IPS DF 4.7 (cell line): Measurements from ENCODE around the gene EMP3.
"Not testable (repeated sequence)": the region's sequence is repeated elsewhere in the genome, so short reads cannot be mapped to it uniquely, and the experiment has no call there.

Experiments used
- DNase-seq: peaks from one replicate; pipeline ENCODE4 v3.0.0-alpha.2; 2013; ENCODE audit warnings: low spot score; ENCODE audit errors: extremely low read depth

The EMP3 gene

GRCh38 chr19:48325265-48325910 lies at the start of gene EMP3:
Gene EMP3, plus strand, starts transcription at chr19:48325552. Its CDS starts 1,293 bp downstream, at chr19:48326845.
- no peak for DNase-seq

GRCh38 chr19:48279747-48280146 lies 45.6 kb upstream of the EMP3 start:
- no peak for DNase-seq

- DNase-seq: no peak
Measured at GRCh38 chr19:48283908-48284307, 41.4 kb upstream of the EMP3 start.

GRCh38 chr19:48284896-48285295 lies 40.5 kb upstream of the EMP3 start:
- no peak for DNase-seq

GRCh38 chr19:48287748-48288147 lies 37.6 kb upstream of the EMP3 start:
- DNase-seq: no peak

- peak; percentile 44 for DNase-seq
Measured at GRCh38 chr19:48290401-48290770, 35.0 kb upstream of the EMP3 start.

GRCh38 chr19:48290771-48291488 lies 34.4 kb upstream of the EMP3 start:
- DNase-seq: peak; percentile 75

- DNase-seq: not testable (repeated sequence)
Measured at GRCh38 chr19:48291489-48291815, 33.9 kb upstream of the EMP3 start.

GRCh38 chr19:48292798-48293197 lies 32.6 kb upstream of the EMP3 start:
- no peak for DNase-seq

GRCh38 chr19:48295458-48295857 lies 29.9 kb upstream of the EMP3 start:
- DNase-seq: no peak

- DNase-seq: no peak
Measured at GRCh38 chr19:48296963-48297734, 28.2 kb upstream of the EMP3 start.

- DNase-seq: no peak
Measured at GRCh38 chr19:48297975-48298374, 27.4 kb upstream of the EMP3 start.

GRCh38 chr19:48301886-48302599 lies 23.3 kb upstream of the EMP3 start:
- no peak for DNase-seq

- DNase-seq: no peak
Measured at GRCh38 chr19:48302600-48302959, 22.8 kb upstream of the EMP3 start.

GRCh38 chr19:48303367-48303766 lies 22.0 kb upstream of the EMP3 start:
- no peak for DNase-seq

- no peak for DNase-seq
Measured at GRCh38 chr19:48303866-48304265, 21.5 kb upstream of the EMP3 start.

GRCh38 chr19:48308631-48309586 lies 16.4 kb upstream of the EMP3 start:
- no peak for DNase-seq

- not testable (repeated sequence) for DNase-seq
Measured at GRCh38 chr19:48309731-48310130, 15.6 kb upstream of the EMP3 start.

GRCh38 chr19:48310227-48310626 lies 15.1 kb upstream of the EMP3 start:
- no peak for DNase-seq

GRCh38 chr19:48311384-48311783 lies 14.0 kb upstream of the EMP3 start:
- DNase-seq: no peak

- no peak for DNase-seq
Measured at GRCh38 chr19:48315712-48316111, 9.6 kb upstream of the EMP3 start.
